Mucosa of descending colon (tissue), 3 donors: ENCODE measurements around the gene HRK. TPM values are rescaled to one million over a fixed set of nuclear protein-coding genes. Genes with fewer than 3 reads are reported as not detected.

ENCODE experiments used
- ATAC-seq: fragments of 200-7000 bp; cut with Tn5 transposase; one replicate; pipeline ENCODE4 v1.9.1; 2020; ENCODE audit warnings: mild to moderate bottlenecking, moderate library complexity
- DNase-seq, 3 donors: peaks; one replicate each; pipeline ENCODE4 v3.0.0-alpha.2; 2020
- H3K36me3 ChIP-seq: fragments of 200-600 bp; one replicate; pipeline ENCODE4 v1.8.0; 2021; ENCODE audit warnings: low read depth, mild to moderate bottlenecking
- H3K4me1 ChIP-seq: fragments of 200-600 bp; one replicate; pipeline ENCODE4 v1.8.0; 2021; ENCODE audit warnings: low read depth, mild to moderate bottlenecking
- H3K4me3 ChIP-seq: fragments of 200-600 bp; one replicate; pipeline ENCODE4 v1.8.0; 2021; ENCODE audit warnings: mild to moderate bottlenecking
- H3K9me3 ChIP-seq: fragments of 200-600 bp; one replicate; pipeline ENCODE4 v1.8.0; 2021; ENCODE audit warnings: mild to moderate bottlenecking
- intact Hi-C, 2 donors: fragments of 100-400 bp; cut with DNase I in 1 of 2; cut with micrococcal nuclease in 1 of 2; formaldehyde crosslinking; loops; one replicate each; pipeline versions ENCODE4 v1.11.0 to v1.11.1; 2022; cut with DNase I, micrococcal nuclease
- total RNA-seq, 3 donors: library from RNA; stranded (reverse); fragmentation: NEBNext Ultra II Directional in 2 of 3; extraction: Animal tissue kit (Norgen Biotek cat#: 25700) in 2 of 3; gene quantifications; one replicate each; pipeline versions ENCODE4 v1.2.1 to v1.2.4, GENCODE V29; 2021 to 2023
- TF ChIP-seq, protein P1 (sequence below): fragments of 200-600 bp; IDR thresholded peaks from one replicate; pipeline ENCODE4 v1.8.0; 2022; ENCODE audit warnings: antibody characterized with exemption, mild to moderate bottlenecking
- donor health status: DM: no; HTN: no; CAD: no; lungs with moderate emphysema.
- donor health status: DM: no; HTN: no; CAD: no.
- donor health status: DM: no; HTN: yes; CAD: no.

Gene HRK
- total RNA-seq, 3 donors from 2014 or later = 0.22 to 1.0 (median 0.25) TPM

DNA sequence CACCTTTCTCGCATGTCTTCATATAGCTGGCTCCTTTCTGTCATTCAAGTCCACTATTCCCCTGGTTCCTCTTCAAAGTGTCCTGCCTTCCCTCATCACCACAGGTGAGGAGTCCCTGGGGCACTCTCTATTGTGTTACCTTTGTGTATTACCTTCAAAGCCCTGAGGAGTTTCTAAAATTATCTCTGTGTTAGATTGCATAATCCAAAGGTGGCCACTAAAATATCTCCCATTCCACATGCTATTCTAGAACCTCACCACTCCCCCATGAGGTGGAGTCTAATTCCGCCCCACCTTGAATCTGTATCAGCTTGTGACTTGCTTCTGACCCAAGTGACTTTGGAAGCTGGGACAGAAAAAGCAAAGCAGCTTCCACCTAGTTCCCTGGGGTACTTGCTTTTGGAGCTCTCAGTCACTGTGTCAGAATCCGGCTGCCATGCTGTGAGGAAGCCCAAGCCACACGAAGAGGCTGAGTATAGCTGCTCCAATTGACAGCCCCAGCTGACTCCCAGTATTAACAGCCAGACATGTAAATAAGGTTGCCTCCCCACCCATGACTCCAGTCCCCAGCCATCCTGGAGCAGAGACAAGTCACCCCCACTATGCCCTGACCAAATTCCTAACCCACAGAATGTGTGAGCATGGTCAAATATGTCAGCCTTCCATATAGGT is 6.8 kb downstream of the HRK start:
- DNase-seq (no peak), ATAC-seq (no peak)
- TF ChIP-seq, protein P1, sequence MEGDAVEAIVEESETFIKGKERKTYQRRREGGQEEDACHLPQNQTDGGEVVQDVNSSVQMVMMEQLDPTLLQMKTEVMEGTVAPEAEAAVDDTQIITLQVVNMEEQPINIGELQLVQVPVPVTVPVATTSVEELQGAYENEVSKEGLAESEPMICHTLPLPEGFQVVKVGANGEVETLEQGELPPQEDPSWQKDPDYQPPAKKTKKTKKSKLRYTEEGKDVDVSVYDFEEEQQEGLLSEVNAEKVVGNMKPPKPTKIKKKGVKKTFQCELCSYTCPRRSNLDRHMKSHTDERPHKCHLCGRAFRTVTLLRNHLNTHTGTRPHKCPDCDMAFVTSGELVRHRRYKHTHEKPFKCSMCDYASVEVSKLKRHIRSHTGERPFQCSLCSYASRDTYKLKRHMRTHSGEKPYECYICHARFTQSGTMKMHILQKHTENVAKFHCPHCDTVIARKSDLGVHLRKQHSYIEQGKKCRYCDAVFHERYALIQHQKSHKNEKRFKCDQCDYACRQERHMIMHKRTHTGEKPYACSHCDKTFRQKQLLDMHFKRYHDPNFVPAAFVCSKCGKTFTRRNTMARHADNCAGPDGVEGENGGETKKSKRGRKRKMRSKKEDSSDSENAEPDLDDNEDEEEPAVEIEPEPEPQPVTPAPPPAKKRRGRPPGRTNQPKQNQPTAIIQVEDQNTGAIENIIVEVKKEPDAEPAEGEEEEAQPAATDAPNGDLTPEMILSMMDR = no peak
- H3K4me3 ChIP-seq = no peak overlapping the region
- no peaks in the 10 kb centered on the region for H3K36me3 ChIP-seq
- intact Hi-C loops = no loop called here
- peaks cover 12% of the 10 kb centered on the region for H3K4me1 ChIP-seq
- peaks cover 4% of the 10 kb centered on the region for H3K9me3 ChIP-seq

DNA sequence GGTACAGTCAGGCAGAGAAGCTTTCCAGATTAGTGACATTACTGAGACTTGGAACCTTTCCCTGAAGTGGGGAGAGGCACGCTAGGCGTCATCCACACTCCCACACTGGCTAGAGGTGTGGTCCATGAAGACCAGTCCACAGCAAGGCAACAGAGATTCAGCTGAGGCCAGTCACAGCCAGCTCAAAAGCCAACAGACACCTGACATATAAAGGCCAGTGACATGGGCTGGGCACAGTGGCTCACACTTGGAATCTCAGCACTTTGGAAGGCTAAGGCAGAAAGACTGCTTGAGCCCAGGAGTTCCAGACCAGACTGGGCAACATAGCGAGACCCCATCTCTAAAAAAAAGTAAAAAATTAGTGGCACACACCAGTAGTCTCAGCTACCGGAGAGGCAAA is 10.9 kb downstream of the HRK start:
- intact Hi-C loops = no loop called here
- TF ChIP-seq, protein P1 = no peak
- H3K36me3 ChIP-seq = no peaks in the 10 kb centered on the region

DNA sequence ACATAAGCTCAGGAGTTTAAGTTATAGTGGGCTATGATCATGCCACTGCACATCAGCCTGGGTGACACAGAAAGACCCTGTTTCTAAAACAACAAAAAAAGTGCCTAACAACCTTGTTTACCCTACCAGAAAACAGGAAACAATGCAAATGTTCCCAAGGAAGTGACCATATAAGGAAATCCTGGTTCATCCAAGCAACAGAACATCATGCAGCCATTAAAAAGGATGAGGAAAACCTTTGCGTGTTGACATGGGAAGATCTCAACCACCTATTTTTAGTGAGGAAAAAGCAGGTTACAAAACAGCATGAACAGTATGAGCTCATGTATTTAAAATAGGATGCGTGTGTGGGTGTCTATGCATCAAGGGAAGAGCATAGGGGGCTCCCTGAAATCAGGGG is 13.7 kb downstream of the HRK start:
- no peaks in the 10 kb centered on the region for H3K9me3 ChIP-seq
- DNase-seq = no peak
- H3K4me1 ChIP-seq = no peaks in the 10 kb centered on the region
- TF ChIP-seq, protein P1 = no peak
- no peak for ATAC-seq
- intact Hi-C loops = no loop called here
- no peaks in the 10 kb centered on the region for H3K36me3 ChIP-seq
- H3K4me3 ChIP-seq = no peak overlapping the region

More for the DNA sequence above, 10.9 kb downstream of the HRK start:
- no peaks in the 10 kb centered on the region for H3K4me1 ChIP-seq
- H3K4me3 ChIP-seq = no peak overlapping the region
- no peak for DNase-seq
- peak; percentile 46 for ATAC-seq
- peaks cover 4% of the 10 kb centered on the region for H3K9me3 ChIP-seq

DNA sequence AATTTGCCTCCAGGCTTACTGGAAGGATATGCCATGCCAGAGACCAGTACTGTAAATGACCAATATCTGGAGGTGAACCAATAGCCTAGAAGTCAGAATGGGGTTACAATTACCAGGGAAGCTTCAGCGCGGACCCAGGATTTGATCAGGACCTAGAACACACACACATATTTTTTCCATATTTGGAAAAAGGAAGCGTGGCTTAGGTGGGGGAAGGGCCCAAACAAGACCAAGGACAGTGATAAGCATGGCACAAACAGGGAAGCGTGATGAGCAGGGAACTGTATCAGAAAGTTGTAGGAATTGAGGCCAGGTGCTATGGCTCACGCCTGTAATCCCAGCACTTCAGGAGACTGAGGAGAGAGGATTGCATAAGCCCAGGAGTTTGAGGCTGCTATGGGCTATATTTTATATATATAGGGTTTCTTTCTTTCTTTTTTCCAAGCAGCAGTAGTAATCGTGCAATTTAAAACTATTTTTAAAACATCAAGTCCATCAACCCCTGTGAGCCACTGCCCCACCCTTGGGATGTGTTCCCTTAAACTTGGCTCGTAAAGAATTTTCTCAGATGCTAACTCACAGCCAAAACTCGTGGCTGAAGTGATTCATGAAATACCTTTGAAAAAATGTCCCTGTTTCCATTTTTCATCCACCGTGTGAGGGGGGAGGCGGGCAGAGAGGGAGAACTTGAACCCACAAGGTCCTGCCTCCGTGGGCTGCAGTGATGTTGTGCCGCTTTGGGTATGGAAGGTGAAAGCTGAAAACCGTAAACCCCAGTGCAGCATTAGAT is 16.7 kb downstream of the HRK start:
- Histone ChIP-seq H3K4me1 (no peaks in the 10 kb centered on the region), H3K36me3 (no peaks in the 10 kb centered on the region), H3K9me3 (no peaks in the 10 kb centered on the region), H3K4me3 (no peak overlapping the region)
- no peak for DNase-seq
- no peak for ATAC-seq
- intact Hi-C loops = no loop called here
- TF ChIP-seq, protein P1 = no peak

DNA sequence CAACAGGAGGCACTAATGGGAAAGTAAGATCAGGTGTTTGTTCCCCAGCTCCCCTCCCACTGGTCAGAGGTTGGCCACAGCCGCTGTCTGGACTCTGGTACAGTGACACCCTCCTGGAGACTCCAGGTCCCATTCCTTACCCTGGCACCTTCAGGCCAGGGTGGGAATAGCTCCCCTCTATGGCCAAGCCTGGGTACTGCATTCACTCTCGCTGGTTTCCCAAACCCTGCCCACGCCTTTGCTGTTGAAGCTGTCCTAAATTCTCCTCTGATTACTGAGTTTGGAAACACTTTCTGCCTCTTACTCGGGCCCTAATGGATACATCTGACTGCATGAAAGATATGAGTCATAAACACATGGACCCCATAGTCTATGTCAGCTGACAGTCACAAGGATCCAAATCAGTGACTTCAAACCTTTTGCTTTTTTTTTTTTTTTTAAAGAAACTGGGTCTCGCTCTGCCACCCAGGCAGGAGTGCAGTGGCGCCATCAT is 17.9 kb downstream of the HRK start:
- no peaks in the 10 kb centered on the region for H3K4me1 ChIP-seq
- no peak overlapping the region for H3K4me3 ChIP-seq
- no peaks in the 10 kb centered on the region for H3K9me3 ChIP-seq
- intact Hi-C loops = no loop called here
- TF ChIP-seq, protein P1 = peak; percentile 43
- no peaks in the 10 kb centered on the region for H3K36me3 ChIP-seq
- DNase-seq = peak in 2 of 3 donors; percentile 44 to 62
- peak; percentile 96 for ATAC-seq
